Medulla oblongata (tissue), 1 donor: ENCODE results near the gene NKAIN2.

Experiments
- DNase-seq: peaks from one replicate; pipeline ENCODE4 v3.0.0-alpha.2; 2015; ENCODE audit errors: extremely low spot score

NKAIN2 gene

GRCh38 chr6:124755321-124755720 is 951.7 kb downstream of the NKAIN2 start:
- DNase-seq = no peak

DNA sequence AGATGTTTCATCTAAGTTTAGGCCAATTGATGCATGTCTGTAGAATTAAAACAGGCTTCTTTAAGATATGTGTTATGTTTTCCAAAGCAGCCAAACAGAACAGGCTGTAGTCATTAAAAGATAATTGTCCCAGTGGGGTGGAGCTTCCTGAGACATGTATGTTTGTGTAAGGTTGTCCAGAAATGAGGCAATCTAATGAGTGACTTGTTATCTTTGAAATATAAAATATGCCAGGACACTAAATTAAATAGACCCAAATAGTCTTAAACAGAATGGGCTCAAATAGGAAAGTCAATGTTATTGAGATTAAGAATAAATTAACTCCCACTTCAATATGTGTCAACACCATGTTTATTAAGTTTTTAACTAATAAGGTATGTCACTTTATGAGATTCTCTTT is 953.9 kb downstream of the NKAIN2 start:
- DNase-seq = no peak

DNA sequence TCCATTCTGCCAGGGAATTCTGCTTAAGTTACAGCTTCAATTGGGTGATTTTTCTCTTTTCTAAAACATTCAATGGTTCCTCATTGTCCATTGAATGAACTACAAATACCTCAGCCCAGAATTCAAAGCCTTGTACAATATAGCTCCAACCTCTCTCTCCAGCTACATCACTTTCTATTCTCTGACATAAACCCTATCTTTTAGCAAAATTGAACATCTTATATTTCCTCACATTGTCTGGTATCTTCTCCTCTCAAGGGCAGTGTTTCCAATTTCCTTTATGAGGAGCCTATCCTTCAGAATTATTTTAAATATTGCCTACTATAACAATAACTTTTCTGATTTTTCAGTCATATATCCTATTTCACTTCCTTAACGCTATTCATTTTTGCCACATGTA is 955.0 kb downstream of the NKAIN2 start:
- DNase-seq = no peak

DNA sequence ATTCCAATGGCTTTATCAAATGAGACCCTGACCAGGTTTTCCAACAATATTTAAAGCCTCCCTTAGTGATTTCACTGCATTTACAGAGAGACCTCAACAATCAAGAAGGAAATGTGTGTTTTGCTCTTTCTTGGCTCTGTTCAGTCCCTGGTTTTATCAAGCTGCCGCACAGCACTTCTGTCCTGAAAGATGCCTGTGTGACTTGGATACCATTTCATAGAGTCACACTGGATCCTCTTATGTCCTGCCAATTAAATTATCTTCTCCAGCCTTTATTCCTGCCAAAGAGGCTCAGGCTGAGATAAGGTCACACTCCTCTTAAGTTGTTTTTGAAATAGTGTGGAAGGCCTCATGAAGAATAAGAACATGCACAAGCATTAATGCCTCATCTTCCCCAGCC is 961.6 kb downstream of the NKAIN2 start:
- no peak for DNase-seq

- no peak for DNase-seq
Observed at GRCh38 chr6:124768224-124768623, 964.6 kb downstream of the NKAIN2 start.

DNA sequence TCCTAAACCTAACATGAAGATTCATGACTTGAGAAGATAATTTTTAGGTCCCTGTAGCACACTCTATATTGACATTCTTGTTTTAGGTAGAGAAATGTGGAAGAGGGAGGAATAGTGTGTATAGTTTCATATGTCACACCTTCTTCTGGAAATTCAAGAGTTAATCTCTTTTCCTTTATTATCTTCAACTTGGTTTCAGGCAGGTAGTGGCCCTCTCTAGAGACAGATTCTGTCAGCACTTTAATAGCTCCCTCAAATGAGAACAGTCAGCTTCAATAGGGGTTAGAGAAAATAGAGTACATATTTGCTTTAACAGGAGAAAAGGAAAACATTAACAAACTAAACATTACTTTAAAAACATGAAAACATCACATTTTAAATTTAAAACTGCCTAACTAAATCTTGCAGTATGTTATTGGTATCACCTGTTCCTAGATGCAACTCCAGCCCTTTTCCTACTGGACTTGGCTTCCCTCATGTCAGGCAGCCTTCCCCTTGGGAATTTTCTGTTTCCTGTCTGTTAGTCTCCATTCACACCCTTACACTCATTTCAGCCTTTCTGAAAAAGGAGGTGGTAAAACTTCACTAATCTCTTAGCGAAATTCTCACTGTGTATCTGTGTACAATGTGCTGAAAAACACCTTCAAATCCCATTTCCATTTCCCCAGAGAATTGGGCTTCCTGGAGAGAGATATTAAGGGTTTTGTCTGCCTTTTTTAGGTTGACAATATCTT is 966.3 kb downstream of the NKAIN2 start:
- no peak for DNase-seq

DNA sequence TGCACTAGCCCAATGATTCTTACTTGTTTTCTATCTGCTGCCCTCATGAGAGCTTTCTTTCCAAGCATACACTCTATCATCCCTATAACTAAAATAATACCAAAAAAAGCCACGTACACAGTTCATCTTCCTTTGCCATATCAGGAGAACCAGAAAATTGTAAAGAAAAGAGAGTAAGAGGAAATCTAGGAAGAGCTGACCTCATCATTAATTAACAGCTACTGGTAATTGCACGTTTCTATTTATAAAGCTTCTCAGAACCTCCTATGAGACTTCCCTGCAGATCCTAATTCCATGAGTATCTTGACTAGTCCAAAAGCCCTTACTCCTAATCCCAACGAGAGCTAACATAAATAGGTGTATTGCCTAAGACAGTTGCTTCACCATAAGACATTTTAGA is 967.1 kb downstream of the NKAIN2 start:
- no peak for DNase-seq

DNA sequence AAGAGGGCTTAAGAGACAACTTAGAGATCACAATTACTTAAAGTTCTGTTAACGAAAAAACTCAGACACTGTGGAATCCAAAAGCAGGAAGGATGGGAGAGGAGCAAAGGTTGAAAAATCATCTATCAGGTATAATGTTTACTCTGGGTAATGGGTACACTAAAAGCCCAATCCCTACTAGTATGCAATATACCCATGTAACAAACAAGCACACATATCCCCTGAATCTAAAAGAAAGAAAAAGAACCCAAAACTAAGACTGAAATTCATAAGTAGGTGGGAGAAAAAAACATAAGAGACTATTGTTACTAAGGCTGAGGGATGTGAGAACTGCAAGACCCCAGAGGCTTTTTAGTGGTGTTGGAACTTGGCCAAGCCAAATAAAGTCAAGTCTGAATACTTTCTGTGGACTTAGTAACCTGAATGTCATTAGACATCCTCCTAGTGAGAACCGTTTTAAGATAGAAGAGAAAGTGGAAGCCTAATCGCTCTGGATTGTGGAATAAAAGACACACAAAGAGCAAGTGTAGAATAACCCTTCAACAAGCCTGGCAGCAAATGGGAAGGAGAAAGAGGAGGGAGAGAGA is 969.2 kb downstream of the NKAIN2 start:
- DNase-seq = no peak

DNA sequence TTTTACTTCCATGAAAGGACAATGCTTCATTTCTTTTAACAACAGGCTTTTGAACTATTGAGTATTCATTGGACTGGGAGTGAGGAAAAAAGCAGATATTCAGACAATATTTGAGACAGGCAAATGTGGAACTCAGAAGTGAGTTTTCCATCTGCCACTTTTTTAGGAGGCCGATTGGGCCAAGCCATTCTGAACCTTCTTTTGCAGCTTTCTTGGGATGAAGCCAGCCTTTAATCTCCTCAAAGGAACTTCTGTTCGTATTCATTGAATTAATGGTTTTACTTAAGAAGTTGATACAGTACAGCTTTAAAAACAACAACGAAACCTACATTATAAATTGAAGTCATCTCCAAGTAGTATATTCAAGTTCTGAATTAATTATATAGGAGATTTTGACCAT is 971.5 kb downstream of the NKAIN2 start:
- DNase-seq = peak; percentile 34

DNA sequence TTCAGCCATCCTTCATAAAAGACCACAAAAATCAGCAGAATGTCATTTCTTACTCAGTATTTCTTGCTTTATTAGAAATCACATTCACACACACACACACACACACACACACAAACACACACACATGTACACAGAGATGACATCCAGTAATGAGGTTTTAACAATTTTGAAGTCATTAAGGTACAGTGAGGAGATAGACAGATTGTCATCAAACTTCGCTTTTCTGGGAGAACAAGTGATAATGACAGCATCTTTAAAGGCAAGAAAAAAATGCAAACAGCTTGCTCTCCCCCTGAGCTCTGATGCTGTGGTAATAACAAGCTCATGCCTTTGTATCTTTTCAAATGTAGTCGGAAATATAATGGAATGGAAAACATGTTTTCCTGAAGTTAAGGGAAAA is 974.2 kb downstream of the NKAIN2 start:
- no peak for DNase-seq

DNA sequence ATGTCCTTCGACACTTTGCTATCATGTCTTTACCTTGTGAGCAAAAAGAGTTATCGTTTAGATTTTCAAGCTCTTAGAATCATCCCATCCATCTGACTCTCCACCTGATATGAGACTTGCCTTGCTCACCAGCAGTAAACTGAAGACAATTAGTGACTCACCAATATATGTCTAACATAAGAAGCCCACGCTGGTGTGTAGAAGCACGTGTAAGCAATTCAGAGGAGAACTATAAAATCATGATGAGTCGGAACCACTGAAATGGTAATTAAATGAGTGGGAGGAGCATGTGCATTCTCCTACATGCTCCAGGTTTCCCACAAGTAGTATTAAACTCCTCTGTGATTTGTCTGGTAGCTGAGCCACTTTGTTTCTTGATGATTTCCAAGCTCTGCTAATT is 977.0 kb downstream of the NKAIN2 start:
- no peak for DNase-seq

- no peak for DNase-seq
Observed at GRCh38 chr6:124783344-124783743, 979.7 kb downstream of the NKAIN2 start.

DNA sequence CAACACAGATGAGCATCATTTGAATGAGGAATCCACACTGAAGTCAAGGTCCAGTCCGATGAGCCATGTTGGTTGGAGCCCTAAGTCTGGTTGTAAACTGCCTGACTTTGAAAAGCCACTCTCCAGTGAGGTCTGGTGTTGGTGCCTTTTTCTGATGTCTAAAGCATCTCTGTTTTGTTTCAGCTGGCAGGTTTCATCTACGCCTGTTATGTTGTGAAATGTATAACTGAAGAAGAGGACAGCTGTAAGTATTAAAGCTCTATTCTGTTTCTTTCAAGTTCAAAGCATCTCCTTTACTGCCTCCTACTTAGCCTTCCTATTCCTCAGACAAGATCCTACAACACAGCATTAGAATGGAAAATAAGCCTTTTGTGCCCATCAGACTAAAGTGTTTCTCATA is 987.5 kb downstream of the NKAIN2 start:
- DNase-seq = no peak

DNA sequence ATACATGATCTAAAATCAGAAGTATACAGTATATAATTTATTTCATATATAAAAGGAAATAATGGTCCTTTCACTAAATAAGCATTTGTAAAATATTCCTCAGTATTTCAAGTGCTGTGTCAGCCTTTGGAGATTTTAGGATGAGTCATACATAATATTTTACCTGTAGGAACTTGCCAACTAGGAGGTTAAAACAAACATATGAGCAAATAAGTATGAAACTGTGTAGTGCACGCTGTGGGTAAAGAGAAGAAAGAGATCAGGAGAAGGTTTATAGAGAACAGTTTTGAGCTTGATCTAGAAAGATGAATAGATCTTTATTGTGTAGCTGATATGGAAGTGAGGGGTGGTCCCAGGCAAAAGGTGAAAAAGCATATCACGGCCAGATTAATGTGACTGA is 988.7 kb downstream of the NKAIN2 start:
- DNase-seq = no peak

- no peak for DNase-seq
Observed at GRCh38 chr6:124793398-124793797, 989.7 kb downstream of the NKAIN2 start.

GRCh38 chr6:124795643-124796463 is 992.2 kb downstream of the NKAIN2 start:
- peak; percentile 72 for DNase-seq

DNA sequence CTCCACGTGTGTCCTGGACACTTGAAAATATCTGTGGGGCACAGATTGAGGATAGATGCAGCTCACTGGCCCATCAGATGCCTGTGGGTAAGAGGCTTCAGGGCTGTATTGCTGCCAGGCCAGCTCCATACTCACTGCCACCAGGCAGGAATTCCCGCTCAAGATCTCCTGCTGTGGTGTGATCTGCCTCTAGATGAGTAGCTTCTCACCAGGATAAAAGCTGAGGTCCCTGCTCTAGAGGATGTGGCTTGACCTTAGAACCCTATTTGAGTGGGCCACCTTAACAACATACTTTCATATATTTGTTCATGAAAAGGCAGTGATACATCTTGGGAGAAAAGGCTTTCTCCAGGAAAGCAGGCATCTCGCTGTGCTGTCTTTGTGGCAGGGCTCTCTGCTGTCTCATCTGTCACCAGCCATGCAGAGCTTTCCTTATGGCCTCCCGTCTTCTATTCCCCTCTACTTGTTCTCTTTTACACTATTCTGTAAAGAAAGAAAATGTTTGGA is 992.9 kb downstream of the NKAIN2 start:
- no peak for DNase-seq

DNA sequence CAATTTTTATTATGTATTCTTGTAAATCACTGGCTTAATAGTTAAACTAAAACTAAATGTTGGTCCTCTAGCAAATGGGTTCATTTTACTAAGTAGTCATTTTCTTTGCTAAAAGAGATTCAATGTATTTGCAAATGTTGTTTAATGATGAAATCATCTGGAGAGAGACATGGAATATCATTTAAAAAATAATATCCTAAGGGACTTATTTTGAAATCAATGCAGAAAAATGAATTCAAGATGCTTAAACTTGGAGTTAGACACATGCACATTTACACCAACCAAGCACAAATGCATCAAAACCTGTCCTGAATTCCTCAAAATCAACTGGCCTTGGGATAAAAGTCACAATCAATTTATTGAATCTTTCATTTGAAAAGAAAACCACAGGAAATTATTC is 993.6 kb downstream of the NKAIN2 start:
- no peak for DNase-seq

DNA sequence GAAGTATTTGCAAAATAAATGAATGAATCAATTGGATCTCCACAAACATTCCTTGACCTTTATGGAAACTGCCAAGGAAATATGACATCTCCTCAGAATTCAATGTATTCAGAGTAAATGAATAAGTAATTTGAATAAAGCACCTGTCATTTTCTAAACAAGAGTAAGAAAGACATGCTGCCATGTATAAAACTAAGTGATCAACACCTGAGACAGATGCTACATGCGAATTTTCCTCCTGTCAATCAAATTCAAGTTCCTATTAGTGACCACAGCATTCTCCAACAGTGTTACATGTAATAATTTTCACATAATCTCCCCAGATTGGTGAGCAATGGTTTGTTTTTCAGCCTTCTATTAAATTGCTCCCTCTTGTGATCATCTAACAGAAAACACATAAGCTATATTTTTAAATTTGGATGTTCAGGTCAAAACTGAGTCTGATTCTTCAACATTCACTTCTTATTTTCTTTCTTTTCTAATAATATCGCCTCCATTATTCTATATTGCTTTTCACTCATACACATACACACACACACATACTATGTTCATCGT is 995.4 kb downstream of the NKAIN2 start:
- DNase-seq = no peak

- no peak for DNase-seq
Observed at GRCh38 chr6:124799638-124800037, 996.0 kb downstream of the NKAIN2 start.

GRCh38 chr6:124800222-124800621 is 996.6 kb downstream of the NKAIN2 start:
- peak; percentile 43 for DNase-seq

DNA sequence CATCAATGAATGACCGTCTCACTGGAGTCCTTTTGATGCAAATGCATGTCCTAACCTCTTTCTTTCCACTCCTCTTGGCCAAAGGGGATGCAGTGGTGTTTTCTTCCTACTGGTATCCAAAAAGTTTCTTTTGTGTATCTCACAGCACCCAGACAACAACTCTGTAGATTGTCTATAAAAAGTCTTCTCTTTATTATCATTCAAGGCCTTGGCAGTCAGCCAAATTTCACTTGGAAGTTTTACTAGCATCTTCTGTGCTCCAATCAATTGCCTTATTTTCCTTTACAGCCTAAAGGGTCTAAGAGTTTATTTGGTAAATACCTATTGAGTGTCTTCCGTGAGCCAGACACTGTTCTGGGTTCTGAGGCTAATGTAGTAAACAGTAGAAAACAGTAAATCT is 1008.4 kb downstream of the NKAIN2 start:
- DNase-seq = no peak
